GM18907 (cell line): ENCODE measurements around the gene BMERB1.
"Not testable (repeated sequence)": the region's sequence is repeated elsewhere in the genome, so short reads cannot be mapped to it uniquely, and the experiment has no call there.

ENCODE experiments used
- ATAC-seq: cut with Tn5 transposase; IDR thresholded peaks from one replicate; pipeline ENCODE4 v1.9.1; 2021; ENCODE audit warnings: mild to moderate bottlenecking, moderate library complexity; ENCODE audit not compliant: unreplicated experiment

BMERB1 gene

DNA sequence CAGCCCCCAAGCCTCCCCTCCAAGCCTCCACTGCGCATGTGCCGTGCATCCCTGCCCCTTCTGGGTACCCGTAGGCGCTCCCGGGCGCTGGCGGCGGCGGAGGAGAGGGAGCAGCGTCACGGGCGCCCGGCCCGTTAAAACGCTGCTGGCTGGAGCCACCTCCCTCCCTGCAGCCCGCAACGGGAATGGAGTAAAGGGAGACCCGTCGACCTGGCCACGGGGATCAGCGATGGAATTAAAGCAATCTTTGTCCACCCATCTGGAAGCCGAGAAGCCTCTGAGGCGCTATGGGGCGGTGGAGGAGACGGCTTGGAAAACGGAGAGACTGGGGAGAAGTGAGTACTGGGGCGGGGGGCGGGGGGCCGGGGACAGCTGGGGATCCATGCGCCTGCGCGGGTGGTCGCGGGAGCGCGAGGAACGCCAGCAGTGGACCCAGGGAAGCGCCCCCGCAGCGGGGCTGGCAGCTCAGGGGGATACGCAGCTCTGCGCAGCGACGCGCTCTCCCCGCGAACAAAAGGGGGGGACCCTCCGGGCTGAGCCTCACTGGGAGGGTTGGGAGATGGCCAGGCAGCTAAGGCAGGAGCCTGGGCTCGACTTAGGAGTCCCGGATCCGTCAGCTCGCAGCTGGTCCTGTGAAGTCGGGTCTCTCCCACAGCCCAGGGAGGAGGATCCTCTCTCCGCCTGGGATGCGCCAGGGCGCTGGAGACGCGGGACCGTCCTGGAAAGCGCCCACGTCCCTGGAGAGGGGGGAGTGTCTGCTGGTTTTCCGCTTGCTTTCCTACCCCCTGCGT is at the start of gene BMERB1:
TSS of gene BMERB1 (plus strand) at position 164 of the 791 bp plus-strand sequence. CDS start at position 230, 66 bp downstream.
- no peak for ATAC-seq

DNA sequence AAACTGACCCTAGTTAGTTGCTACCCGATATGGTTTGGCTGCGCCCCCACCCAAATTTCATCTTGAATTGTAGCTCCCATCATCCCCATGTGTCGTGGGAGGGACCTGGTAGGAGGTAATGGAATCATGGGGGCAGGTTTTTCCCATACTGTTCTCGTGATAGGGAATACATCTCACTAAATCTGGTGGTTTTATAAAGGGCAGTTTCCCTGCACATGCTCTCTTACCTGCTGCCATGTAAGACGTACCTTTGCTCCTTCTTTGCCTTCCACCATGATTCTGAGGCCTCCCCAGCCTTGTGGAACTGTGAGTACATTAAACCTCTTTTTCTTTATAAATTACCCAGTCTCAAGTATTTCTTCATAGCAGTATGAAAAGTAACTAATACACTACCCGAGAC is 46.3 kb upstream of the BMERB1 start:
- ATAC-seq, result not testable (repeated sequence)

DNA sequence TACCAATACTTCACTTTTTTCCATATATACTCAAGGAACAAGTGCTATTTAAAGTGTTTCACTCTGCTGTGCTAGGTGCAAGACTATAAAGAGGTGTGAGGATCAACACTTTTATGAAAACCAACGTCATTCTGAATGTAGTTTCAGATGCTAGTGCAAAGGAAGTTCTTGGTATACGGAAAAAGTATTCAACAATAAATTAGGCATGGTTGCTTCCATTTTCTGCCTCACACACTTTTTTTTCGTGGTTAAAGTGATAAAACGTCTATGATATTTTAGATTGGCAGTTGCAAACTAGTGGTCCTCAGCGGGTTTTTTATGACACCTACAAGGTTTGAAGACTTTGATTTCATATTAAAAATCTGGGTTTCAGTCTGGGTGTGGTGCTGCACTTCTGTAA is 44.5 kb upstream of the BMERB1 start:
- not testable (repeated sequence) for ATAC-seq

DNA sequence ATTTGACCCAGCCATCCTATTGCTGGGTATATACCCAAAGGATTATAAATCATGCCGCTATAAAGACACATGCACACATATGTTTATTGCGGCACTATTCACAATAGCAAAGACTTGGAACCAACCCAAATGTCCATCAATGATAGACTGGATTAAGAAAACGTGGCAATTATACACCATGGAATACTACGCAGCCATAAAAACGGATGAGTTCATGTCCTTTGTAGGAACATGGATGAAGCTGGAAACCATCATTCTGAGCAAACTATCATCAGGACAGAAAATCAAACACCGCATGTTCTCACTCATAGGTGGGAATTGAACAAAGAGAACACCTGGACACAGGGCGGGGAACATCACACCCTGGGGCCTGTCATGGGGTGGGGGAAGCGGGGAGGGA is 41.4 kb upstream of the BMERB1 start:
- not testable (repeated sequence) for ATAC-seq

DNA sequence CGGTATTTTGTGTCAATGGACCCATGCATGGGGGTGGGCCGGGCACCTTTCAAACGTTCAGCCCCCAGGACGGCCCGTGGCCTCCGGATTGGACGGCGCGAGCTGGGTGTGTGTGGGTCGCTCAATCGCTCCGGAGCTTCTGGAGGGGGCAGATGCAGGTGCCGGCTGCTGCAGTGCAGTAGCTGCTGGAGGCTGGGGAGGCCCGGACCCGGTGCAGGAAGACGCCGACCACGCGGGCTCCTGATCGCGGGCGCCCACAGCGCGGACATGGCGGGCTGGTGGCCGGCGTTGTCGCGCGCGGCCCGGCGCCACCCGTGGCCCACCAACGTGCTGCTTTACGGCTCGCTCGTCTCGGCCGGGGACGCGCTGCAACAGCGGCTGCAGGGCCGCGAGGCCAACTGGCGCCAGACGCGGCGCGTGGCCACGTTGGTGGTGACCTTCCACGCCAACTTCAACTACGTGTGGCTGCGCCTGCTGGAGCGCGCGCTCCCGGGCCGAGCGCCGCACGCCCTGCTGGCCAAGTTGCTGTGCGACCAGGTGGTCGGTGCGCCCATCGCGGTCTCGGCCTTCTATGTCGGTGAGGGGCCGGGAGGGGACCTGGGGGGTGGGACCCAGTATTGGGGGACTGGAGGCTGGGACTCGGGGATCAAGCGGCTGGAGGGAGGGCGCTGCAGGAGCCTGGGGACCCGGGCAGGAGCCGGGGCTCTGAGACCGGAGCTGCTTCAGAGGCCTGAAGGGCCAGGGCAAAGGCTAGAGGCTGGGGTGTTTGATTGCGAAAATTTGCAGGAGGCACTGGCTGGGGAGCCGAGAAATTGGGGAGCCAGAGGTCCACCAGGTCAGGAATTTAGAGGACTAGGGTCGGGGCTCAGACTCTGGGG is 38.5 kb upstream of the BMERB1 start, which contains the start of gene MPV17L:
TSS of gene MPV17L (plus strand) at position 124 of the 878 bp plus-strand sequence. CDS start at position 268, 144 bp downstream.
- not testable (repeated sequence) for ATAC-seq

DNA sequence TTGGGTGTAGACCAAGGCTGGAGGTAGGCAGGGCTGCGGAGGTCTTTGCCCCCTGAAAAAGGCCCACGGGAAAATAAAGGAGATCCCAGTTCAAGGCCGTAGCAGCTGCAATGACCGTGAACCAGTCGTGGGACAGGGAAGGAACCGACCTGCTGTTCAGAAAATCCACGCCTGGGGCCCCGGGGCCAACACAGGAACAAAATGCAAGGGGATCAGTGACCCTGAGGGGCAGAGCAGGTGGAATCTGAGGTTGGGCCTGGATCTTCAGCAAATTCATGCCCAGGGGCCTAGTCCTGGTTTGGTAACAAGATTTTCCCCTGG is 37.9 kb upstream of the BMERB1 start:
- not testable (repeated sequence) for ATAC-seq

DNA sequence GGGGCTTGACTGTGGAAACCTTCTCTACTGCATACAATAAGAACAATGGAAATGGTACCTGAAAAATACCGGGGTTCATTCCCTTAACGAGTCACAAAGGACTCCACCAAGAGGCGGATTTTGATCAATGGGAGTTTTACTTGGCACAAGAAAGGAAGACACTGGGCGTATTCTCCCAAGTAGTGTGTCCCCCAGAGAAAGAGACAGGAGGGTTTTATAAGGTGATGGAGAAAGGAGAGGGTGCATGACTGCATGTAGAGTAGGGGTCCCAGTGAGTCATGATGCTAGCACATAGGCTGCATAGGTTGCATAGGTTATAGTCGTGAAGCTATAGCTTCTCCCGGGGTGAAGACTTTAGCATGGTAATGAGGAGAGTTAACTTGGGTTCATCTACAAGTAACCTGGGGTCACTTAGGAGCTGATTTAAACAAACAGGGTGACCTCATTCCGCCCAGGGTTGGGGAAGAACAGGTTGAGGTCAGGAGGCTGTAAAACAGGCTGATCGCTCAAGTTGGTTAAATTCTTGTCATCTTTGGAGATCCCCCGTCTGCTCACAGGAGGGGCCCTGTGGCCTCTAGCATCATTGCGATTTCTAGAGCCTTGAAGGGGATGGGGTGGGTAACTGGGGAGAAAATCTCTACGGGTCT is 37.3 kb upstream of the BMERB1 start:
- no peak for ATAC-seq

DNA sequence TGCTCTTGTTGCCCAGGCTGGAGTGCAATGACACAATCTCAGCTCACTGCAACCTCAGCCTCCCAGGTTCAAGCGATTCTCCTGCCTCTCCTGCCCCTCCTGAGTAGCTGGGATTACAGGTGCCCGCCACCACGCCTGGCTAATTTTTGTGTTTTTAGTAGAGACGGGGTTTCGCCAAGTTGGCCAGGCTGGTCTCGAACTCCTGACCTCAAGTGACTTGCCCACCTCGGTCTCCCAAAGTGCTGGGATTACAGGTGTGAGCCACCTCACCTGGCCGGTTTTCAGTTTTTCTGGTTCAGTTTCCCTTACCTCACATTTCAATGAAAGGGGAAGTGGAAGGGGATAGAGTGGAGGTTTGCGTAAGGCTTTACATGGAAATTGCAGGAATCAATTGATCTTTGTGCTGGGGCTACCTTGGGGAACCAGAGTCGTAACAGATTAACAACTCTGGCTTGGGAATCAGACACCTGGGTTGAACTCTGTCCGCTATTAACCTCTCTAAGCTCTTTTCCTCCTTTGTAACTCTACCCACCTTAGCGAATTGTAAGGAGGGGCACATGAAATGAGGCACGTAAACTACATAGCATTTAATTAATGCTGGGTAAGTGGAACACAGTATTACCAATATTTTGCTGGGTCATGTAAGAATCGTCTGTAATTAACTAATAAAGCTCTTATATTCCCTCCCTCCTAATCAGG is 35.6 kb upstream of the BMERB1 start:
- ATAC-seq, result no peak

DNA sequence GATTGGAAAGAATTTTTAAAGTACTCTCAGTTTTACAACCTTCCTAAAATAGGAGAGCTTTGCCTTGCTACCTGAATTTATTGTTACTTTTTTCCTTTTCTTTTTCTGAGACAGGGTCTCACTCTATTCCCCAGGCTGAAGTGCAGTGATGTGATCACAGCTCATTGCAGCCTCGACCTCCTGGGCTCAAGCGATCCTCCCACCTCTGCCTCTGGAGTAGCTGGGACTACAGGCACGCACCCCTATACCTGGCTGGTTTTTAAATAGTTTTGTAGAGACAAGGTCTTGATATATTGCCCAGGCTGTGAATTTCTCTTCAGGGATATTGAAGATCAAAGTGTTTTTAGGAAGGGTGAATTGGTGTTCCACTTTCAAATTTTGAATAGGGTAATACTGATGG is 35.1 kb upstream of the BMERB1 start:
- no peak for ATAC-seq

DNA sequence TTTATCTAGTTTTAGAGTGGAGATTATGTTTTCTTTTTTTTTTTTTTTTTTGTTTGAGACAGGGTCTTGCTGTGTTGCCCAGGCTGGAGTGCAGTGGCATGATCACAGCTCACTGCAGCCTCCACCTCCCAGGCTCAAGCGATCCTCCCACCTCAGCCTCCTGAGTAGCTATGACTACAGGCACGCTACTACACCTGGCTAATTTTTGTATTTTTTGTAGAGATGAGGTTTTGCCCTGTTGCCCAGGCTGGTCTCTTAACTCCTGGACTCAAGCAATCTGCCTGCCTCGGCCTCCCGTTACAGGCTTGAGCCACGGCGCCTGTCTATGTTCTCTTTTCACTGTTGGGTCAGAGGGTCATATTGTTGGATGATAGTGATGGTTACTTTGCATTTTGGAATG is 34.1 kb upstream of the BMERB1 start:
- ATAC-seq, result not testable (repeated sequence)

DNA sequence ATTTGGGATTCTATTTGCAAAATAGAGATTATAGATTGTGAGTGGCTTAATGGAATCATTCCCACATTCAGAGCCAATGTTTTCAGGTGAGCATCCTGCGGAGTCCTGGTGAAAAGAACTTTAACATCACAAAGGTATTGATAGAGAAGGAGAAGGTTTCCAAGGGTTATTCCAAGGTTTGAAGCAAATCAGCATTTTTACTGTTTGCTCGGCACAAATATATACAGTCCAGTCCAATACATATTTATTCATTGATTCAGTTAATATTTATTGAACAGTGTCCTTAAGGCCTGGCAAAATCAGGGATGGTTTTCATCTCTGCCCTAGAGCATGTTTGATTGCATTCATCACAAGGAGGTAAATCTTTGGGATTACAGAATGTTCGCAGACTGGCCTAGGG is 32.4 kb upstream of the BMERB1 start:
- no peak for ATAC-seq

DNA sequence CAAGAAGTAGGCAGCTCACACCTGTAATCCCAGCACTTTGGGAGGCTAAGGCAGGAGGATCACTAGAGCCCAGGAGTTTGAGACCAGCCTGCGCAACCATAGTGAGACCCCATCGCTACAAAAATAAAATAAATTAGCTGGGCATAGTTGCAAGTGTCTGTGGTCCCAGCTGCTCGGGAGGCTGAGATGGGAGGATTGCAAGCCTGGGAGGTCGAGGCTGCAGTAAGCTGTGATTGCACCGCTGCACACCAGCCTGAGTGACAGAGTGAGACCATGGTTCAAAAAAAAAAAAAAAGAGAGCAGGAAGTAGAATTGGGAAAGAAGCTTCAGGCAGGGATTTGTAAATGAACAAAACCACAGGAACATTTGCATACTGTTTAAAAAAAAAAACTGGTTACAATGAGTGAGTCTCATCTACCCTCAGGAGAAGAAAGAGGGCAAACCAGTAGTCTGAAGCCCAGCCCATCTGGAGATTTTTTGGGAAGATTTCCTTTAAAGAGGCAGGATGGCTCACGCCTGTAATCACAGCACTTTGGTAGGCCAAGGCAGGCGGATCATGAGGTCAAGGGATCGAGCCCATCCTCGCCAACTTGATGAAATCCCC is 30.9 kb upstream of the BMERB1 start:
- ATAC-seq, result no peak

DNA sequence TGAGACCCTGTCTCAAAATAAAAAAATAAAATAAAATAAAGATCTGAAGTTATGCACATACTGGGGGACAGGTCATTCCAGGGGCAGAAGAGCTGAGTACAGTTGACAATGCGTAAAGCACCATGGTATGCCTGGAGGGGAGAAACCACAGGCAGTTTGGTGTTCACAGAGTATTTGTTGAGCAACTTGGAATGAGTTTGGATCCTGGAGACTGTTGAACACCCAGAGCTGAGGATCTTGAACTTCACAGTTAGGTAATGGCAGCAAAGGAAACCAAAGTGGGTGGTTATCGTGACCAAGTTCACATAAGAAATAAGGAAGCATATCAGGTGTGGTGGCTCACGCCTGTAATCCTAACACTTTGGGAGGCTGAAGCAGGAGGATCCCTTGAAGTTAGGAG is 30.3 kb upstream of the BMERB1 start:
- ATAC-seq, result not testable (repeated sequence)

DNA sequence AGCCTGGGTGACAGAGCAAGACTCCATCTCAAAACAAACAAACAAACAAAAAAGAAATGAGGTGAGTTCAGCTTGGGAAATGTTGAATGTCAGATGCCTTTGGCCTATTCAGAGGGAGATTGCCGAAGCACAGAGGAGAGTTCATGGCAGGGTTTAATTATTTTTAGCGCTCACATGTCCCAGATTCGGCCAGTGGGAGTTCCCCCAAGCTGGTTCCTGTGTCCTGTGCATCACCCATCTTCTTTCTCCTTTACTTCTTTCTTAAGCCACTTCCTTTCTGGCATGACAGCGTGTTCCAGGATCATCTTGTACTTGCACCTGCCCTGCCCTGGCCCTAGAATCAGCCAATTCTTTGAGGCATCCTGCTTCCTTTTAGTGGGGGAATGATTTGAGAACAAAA is 29.6 kb upstream of the BMERB1 start:
- no peak for ATAC-seq

DNA sequence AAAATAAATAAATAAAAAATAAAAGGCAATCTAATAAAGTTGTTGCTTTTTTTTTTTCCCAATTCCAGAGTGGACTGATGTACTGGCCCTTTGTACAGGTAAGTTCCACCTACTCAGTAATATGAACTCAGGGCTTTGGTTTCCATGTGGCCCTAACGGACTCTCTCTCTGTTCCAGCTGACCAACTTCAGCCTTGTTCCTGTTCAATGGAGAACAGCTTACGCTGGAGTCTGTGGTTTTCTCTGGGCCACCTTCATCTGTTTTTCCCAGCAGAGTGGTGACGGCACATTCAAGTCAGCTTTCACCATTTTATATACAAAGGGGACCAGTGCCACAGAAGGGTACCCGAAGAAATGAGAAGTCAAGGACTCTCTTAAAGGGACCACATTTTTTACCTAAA is 26.6 kb upstream of the BMERB1 start:
- not testable (repeated sequence) for ATAC-seq

DNA sequence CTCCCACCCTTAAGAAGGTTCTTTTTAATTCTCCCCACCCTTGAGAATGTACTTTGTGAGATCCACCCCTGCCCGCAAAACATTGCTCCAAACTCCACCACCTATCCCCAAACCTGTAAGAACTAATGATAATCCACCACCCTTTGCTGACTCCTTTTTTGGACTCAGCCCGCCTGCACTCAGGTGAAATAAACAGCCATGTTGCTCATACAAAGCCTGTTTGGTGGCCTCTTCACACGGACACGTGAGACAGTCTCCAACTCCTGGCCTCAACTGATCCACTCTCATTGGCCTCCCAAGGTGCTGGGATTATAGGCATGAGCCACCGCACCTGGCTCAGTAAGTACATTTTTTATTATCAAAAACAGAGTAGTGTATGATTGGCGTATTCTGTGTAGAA is 24.9 kb upstream of the BMERB1 start:
- ATAC-seq, result not testable (repeated sequence)

DNA sequence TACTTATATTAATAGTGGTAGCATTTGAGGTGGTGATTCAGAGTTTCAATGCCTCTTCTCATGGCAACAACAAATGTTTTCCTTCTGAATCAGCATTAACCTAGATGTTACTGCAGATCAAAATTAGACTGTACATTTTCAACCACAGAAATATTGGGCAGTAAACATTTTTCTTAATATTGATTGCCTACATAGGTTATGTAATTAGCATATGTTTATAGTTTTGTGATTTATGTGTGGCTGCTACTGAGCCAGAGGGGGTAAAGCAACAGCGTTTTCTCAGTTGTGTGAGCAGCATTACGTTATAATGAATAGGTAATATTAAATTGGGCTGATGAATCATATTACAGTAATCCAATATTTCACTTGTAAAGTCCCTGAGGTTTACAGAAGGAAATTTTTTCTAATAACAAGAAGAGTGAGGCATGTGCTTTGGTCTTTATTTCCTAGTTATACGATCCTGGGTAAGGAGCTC is 18.8 kb upstream of the BMERB1 start:
- no peak for ATAC-seq

DNA sequence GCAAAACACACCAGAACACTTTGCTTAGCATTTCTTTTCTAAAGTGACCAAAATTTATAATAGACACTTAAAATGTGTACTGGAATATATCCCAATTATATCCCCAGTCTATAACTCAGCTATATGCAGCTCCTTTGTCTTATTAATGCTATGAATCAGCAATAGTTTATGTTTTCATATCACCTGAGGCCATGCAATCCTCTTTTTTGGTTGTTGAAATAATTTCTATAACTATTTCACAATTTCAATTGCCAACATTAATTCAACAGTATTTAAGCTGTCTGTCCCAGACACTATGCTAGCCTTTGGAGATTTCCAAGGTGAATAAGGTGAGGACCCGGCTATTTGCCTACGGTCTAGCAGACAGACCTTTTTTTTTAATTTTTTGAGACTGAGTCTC is 17.2 kb upstream of the BMERB1 start:
- ATAC-seq, result no peak

DNA sequence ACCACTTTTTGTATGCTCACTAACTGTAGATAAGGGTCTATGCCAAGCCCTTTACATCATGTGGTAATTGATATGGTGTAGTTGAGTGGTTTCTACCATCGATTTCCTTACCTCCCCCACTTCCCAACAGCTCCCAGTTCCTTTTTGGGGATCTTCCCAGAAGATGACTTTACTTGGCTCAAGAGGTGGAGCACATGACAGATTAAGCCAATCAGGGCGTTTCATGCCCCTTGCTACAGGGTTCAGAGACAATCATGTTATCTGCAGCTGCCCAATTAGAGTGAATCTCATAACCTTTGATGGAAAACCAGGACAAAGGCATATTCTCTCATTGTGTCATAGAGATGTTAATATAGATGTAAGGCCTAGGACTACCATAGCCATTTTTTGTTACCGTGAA is 16.2 kb upstream of the BMERB1 start:
- ATAC-seq, result no peak

DNA sequence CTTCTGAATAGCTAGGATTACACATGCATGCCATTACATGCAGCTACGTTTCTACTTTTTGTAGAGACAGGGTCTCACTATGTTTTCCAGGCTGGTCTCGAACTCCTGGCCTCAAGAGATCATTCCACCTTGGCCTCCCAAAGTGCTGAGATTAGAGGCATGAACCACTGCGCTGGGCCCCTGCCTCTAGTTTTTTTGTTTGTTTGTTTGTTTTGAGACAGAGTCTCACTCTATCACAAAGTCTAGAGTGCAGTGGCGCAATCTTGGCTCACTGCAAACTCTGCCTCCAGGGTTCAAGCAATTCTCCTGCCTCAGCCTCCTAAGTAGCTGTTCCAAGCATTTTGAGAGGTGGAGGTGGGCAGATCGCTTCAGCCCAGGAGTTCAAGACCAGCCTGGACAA is 12.7 kb upstream of the BMERB1 start:
- not testable (repeated sequence) for ATAC-seq
